NCI-H128 (cell line): ENCODE results near the gene GLUL.
A peak's percentile ranks its signal among the peaks of the same experiment; 100 is the strongest.

ENCODE experiments used
- DNase-seq: peaks from one replicate; lab custom pipeline; 2025; ENCODE audit not compliant: unreplicated experiment; lab: John Stamatoyannopoulos, UW

GLUL gene

DNA sequence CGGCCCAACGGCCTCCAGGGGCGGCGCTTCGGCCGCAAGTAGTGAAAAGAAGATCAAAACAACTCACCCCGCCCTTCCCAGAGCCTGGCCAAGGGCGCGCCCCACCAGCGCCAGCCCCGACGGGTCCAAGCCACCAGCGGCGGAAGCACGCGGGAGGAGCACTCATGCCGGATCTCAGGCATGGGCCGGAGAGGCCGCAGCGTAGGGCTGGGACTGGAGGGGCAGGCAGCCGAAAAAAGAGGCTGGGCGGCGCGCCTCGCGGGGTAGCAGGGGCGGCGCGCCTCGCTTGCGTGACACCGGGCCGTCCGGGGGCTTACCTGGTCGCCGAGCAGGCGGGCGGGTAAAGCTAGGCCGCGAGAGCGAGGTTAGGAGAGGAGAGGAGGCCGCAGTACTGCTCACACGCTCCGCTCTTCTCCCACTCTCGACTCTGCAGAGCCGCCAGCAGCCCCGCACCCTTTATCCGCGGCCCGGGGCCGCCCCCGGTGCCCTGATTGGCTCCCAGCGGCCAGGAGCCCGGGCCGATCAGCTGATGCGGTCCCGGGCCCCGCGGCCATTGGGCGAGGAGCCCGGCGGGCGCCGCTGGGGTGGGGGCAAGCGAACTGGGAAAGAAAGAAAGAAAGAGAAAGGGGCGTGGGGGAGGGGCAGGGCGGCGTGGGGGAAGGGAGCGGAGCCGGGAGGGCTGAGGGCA lies at the start of gene GLUL:
Gene GLUL (minus strand): TSS at position 429 of the 688 bp plus-strand sequence. CDS start 3,053 bp downstream, outside the sequence.
- DNase-seq: peak; percentile 90

DNA sequence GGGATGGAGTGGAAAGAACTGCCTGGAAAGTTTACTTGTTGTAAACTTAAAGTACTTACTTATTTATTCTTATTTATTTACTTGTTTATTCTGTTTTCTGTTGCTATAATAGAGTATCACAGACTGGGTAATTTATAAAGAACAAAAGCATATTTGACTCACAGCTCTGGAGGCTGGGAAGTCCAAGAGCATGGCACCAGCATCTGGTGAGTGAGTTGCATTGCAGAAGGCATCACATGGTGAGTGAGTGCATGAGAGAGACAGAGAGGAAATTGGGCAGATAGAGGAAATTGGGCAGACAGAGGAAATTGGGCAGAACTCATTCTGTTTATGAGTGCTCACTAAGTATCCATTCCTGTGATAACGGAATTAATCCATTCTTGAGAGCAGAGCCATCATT lies 46.7 kb upstream of the GLUL start:
- DNase-seq: no peak

DNA sequence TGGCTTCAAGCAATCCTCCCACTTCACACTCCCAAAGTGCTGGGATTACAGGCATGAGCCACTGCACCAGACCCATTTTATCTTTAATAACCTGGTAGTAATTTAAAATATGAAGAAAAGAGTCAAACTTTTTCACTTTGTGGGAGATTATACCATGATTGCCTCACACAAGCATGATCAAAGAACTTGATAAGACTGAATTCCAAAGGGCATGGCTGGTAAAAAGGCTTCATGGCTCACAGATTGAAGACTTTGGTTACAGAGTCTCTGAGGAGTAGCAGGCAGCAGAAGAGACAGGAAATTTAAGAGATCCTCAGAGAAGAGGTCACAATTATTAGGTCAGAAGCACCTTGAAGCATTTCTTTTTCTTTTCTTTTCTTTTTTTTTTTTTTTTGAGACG lies 42.0 kb upstream of the GLUL start:
- DNase-seq: no peak

DNA sequence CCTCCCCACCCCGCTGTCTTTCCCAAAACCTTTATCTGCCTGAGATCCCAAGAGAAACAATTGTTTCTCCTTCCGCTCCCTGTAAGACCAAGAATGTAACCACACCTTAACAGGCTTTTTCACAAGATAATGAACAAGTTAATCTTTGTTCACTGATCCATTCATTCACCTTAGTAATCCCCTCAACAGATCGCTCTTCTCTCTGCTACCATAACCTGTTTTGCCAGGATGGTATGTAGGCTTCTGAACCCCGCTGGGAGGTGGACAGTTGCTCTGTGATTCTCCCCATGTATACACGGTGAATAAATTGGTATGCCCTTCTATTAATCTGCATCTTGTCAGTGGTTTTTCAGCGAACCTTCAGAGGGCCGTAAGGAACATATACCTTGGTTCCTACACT lies 39.7 kb upstream of the GLUL start:
- DNase-seq: no peak

DNA sequence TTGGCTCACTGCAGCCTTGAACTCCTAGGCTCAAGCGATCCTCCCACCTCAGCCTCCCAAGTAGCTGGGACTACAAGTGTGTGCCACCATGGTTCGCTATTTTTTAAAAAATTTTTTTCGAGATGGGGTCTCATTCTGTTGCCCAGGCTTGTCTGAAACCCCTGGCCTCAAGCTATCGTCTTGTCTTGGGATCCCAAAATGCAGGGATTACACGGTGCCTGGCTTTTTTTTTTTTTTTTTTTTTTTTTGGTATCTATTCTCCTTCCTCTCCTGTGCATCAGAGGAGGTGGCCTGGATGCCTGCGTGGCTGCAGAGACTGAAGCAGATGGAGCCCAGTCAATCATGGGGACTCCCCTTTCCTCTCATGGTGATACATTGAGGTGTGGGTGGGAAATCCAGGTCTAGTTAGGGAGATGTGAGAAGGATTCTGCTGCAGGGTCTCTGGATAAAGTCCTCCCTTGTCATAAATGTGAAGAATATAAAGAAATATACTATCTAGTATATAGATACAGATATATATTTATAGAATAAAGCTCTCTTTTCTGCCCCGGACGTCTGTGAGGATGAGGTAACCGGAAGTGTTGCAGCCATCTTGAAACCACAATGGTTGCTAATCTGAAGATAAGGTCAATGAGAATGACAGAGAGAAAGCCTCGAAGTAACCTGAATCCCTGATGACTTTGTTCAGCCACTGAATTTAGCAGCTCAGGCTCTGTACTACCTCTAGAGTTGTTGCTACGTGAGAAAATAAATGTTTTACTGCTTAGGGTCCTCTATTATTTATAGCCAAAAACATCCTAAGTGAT lies 38.9 kb upstream of the GLUL start:
- no peak for DNase-seq

GRCh38 chr1:182428043-182428442 lies 36.5 kb upstream of the GLUL start:
- no peak for DNase-seq

GRCh38 chr1:182426442-182427430 lies 35.1 kb upstream of the GLUL start:
- no peak for DNase-seq

DNA sequence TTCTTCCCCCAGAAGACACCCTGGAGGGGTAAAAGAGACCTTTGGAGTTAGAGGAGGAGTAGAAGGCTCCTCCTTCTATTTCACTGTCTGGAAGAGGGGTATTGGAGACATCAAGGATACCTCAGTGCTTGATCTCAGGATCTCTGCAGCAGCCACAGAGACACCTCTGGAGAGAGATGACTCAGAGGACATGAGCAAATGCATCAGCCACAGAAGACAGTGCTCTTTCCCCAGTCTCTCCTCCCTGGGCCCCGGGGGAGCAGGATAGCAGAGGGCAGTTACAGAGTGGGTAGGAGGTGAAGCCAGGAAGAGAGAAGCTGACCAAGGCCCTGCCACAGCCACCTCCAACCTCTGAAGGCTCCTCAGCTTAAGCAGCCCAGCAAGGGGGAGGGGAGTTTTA lies 24.2 kb upstream of the GLUL start:
- DNase-seq: no peak

DNA sequence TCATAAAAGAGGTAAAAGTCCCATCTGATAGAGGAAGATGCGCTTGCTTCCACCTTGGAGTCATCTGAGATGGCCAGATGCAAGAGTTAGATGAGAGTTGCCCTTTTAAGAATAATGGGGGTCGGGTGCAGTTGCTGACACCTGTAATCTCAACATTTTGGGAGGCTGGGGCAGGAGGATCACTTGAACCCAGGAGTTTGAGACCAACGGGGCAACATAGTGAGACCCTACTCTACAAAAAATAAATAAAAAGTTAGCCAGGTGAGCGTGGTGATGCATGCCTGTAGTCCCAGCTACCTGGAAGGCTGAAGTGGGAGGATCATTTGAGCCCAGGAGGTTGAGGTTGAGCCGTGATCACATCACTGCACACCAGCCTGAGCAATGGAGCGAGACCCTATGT lies 22.4 kb upstream of the GLUL start:
- no peak for DNase-seq

DNA sequence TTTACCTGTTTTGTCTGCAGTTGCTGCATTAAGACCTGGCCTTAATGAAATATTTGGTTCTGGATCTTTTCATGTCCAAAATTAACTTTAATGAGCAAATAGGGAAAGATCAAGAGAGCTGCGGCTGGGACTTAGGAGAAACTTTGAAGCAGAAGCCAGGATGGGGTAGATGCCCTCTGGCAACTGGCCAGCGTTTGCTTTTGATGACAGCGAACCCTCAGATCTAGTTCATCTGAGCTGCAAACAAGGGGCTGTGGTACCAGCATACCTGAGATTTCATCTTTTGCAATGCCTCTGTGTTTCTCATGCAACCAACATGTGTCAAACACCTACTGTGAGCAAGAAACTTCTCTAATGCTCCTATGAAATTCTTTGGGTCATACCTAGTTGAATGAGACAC lies 21.9 kb upstream of the GLUL start:
- DNase-seq: no peak

- no peak for DNase-seq
These were observed 19.2 kb upstream of the GLUL start for GRCh38 chr1:182410620-182411273.

DNA sequence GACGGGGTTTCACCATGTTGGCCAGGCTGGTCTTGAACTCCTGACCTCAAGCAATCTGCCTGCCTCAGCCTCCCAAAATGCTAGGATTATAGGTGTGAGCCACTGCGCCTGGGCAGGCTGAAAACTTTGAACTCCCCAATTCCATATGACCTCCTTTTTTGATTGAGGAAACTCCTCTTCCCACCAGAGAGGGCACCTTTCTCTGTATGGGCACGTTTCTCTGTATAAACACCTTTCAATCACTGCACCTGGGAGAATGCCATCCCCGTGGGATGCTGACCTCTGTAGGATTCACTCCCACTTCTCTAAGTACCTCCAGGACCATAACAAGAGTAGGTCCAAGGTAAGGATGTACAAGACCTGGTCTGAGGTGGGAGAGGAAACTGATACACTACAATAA lies 18.5 kb upstream of the GLUL start:
- no peak for DNase-seq

- DNase-seq: no peak
These were observed 17.0 kb upstream of the GLUL start for GRCh38 chr1:182408435-182409075.

DNA sequence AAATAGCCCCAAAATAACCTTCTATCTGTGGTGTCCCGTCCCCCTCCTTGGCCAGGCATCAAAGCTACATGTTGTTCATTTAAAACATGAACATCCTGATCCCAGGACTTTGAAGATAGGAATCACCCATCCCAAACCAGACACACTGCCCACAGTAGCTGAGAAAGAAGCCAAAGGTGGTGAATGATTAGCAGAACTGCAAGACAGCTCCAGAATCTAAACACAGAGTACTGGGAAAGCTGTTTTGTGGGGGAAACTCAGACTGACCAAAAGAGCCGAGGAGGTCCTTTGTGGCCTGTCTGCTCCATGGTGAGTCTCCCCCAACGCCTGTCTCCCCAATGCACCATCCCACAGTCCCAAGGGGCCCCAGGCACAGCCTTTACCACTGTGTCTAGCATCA lies 16.1 kb upstream of the GLUL start:
- no peak for DNase-seq

- DNase-seq: no peak
These were observed 14.4 kb upstream of the GLUL start for GRCh38 chr1:182406012-182406411.

DNA sequence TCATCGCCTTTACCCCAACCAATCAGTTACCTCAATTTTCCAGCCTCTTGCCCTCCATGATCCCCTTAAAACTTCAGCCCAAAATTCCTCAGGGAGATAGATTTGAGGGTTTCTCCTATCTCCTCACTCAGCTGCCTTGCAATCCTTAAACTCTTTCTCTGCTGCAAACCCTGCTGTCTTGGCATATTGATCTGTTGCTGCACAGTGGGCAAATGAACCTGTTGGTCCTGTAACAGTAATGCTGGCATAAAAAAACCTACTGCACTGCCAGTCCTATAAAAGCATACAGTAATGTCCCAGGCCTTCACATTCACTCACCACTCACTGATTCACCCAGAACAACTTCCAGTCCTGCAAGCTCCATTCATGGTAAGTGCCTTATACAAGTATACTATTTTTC lies 14.0 kb upstream of the GLUL start:
- DNase-seq: no peak

DNA sequence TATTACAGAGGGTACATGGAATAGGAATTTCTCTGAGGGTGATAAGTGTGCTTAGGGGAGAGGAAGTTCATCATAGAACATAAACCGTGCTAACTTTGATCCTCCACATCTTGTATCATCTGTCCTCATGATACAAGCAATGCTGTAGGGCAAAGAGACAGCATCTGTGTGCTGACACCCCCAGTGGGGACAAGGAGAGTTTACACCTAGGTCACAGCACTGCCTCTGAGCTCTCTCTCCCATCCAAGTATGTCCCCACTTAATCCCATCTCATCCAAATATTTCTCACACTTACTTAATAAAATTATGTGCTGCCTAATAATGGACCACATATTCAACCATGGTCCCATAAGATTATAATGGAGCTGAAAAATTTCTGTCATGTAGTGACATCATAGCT lies 13.2 kb upstream of the GLUL start:
- no peak for DNase-seq

DNA sequence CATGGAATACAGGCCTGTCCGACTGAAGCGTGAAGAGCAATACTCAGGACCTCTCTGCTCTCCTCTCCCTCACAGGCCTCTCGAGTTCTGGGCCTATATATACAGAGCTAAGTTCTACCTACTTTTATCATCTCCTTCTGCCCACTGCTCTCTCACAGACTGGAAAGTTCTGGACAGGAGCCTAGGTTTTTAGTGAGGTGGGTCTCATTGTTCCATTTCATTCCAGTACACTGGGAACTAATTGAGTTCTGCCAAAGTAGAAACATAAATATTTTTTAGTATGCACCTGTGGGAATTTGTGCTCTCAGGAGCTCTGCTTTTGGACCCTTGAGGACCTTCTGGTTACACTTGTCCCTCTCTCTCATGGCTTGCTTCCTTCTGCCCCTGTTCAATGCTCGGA lies 9.0 kb upstream of the GLUL start, which contains the start of gene TEDDM1:
Gene TEDDM1 (minus strand): TSS at position 101 of the 400 bp plus-strand sequence. CDS start 182 bp downstream, outside the sequence.
- no peak for DNase-seq

DNA sequence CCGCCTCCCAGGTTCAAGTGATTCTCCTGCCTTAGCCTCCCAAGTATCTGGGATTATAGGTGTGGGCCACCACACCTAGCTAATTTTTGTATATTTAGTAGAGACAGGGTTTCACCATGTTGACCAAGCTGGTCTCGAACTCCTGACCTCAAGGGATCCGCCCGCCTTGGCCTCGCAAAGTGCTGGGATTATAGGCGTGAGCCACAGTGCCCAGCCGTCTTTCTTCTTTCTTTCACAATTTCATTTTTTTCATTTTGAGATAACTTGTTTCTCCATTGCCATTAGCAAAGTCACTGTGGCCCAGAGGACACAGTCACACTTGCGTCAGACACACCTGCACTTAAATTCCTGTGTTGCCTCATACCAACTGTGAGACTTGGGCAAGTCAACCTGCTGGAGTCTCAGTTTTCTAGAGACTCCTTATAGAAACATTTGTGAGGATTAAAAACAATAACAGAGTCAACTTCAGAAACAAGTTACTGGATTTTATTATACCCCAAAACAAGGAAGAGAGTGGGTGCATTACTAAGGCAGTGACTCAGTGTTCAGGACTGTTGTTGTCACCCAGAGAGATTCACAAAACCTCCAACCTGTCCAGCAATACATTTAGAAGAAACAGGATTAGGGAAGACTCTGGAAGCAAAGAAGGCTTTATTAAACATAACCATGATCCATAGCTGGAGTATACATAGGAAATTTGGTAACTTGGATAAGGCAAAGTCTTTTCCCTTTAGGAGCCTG lies 6.2 kb upstream of the GLUL start:
- DNase-seq: no peak

DNA sequence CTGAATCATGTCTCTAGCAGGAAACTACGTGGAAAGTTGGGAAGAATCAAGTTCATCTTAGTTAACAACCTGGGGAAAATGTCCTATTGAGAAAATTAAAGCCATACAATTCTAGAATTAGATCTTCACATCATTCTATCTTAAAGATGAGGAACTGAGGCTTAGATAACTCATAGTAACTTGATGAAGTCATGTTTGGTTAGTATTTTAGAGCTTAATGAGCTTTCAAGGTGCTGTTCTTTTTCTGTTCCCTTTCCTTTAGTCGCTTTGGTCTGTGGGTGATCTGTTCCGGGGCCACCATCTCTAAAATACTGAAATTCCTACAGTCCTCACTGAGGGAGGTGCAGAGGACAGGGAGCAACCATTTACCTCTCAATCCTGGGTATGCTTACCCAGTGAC lies 4.3 kb upstream of the GLUL start:
- DNase-seq: no peak
